Activated effector memory CD4-positive, alpha-beta T cell treated with anti-CD3 and anti-CD28 coated beads, Interleukin-2, amount 50 U/mL, for 16 hours (primary cell): ENCODE measurements around the gene EIF3K.
A peak's percentile ranks its signal among the peaks of the same experiment; 100 is the strongest.

Experiments used
- DNase-seq: peaks from one replicate; pipeline ENCODE4 v3.0.0-alpha.2; 2020

Gene EIF3K

GRCh38 chr19:38669552-38669951 is 50.6 kb downstream of the EIF3K start:
- peak; percentile 77 for DNase-seq

- DNase-seq: no peak
Observed at GRCh38 chr19:38670921-38671398, 52.0 kb downstream of the EIF3K start.

GRCh38 chr19:38671654-38672053 is 52.7 kb downstream of the EIF3K start:
- DNase-seq: no peak

GRCh38 chr19:38673030-38673429 is 54.0 kb downstream of the EIF3K start:
- DNase-seq: no peak

GRCh38 chr19:38674388-38675171 is 55.6 kb downstream of the EIF3K start:
- DNase-seq: no peak

GRCh38 chr19:38675611-38676010 is 56.6 kb downstream of the EIF3K start:
- no peak for DNase-seq

GRCh38 chr19:38676023-38676877 is 57.3 kb downstream of the EIF3K start:
- no peak for DNase-seq

- DNase-seq: no peak
Observed at GRCh38 chr19:38676878-38677646, 58.1 kb downstream of the EIF3K start.

GRCh38 chr19:38678217-38678890 is 59.4 kb downstream of the EIF3K start:
- no peak for DNase-seq

- DNase-seq: no peak
Observed at GRCh38 chr19:38678891-38679494, 60.0 kb downstream of the EIF3K start.

- no peak for DNase-seq
Observed at GRCh38 chr19:38679839-38680238, 60.9 kb downstream of the EIF3K start.

- no peak for DNase-seq
Observed at GRCh38 chr19:38682195-38682867, 63.3 kb downstream of the EIF3K start.

- no peak for DNase-seq
Observed at GRCh38 chr19:38682872-38683392, 63.9 kb downstream of the EIF3K start.

GRCh38 chr19:38683393-38684077 is 64.5 kb downstream of the EIF3K start:
- peak; percentile 88 for DNase-seq

GRCh38 chr19:38684078-38684861 is 65.3 kb downstream of the EIF3K start:
- peak; percentile 79 for DNase-seq

GRCh38 chr19:38684862-38685665 is 66.1 kb downstream of the EIF3K start:
- DNase-seq: no peak

GRCh38 chr19:38685666-38686529 is 66.9 kb downstream of the EIF3K start:
- DNase-seq: no peak

GRCh38 chr19:38686530-38686888 is 67.5 kb downstream of the EIF3K start:
- DNase-seq: peak; percentile 81
